GM19193 (cell line): Measurements from ENCODE around the gene TTC28.

Experiments used
- POLR2A ChIP-seq: IDR thresholded peaks from 4 replicates; pipeline ENCODE4 v1.6.1; 2011; ENCODE audit not compliant: insufficient read depth, insufficient read length; ENCODE audit errors: extremely low read depth

The TTC28 gene

GRCh38 chr22:28249402-28249801, 430.2 kb downstream of the TTC28 start:
- TF ChIP-seq POLR2A = no peak

GRCh38 chr22:28247667-28248363, 431.8 kb downstream of the TTC28 start:
- no peak for TF ChIP-seq POLR2A

- TF ChIP-seq POLR2A = no peak
Measured at GRCh38 chr22:28247136-28247535, 432.5 kb downstream of the TTC28 start.

GRCh38 chr22:28246397-28246796, 433.2 kb downstream of the TTC28 start:
- no peak for TF ChIP-seq POLR2A

GRCh38 chr22:28245579-28246224, 433.9 kb downstream of the TTC28 start:
- TF ChIP-seq POLR2A = no peak

GRCh38 chr22:28244757-28245156, 434.9 kb downstream of the TTC28 start:
- no peak for TF ChIP-seq POLR2A

GRCh38 chr22:28243539-28243938, 436.1 kb downstream of the TTC28 start:
- no peak for TF ChIP-seq POLR2A

GRCh38 chr22:28241656-28242290, 437.9 kb downstream of the TTC28 start:
- TF ChIP-seq POLR2A = no peak

GRCh38 chr22:28239941-28240340, 439.7 kb downstream of the TTC28 start:
- no peak for TF ChIP-seq POLR2A

GRCh38 chr22:28237783-28238182, 441.9 kb downstream of the TTC28 start:
- no peak for TF ChIP-seq POLR2A

- TF ChIP-seq POLR2A = no peak
Measured at GRCh38 chr22:28237112-28237511, 442.5 kb downstream of the TTC28 start.

GRCh38 chr22:28232204-28232603, 447.4 kb downstream of the TTC28 start:
- no peak for TF ChIP-seq POLR2A

- no peak for TF ChIP-seq POLR2A
Measured at GRCh38 chr22:28231441-28231840, 448.2 kb downstream of the TTC28 start.

GRCh38 chr22:28230671-28231070, 449.0 kb downstream of the TTC28 start:
- TF ChIP-seq POLR2A = no peak

- TF ChIP-seq POLR2A = no peak
Measured at GRCh38 chr22:28229566-28230485, 449.8 kb downstream of the TTC28 start.

- no peak for TF ChIP-seq POLR2A
Measured at GRCh38 chr22:28223826-28224225, 455.8 kb downstream of the TTC28 start.
